ENCODE measurements around the gene FKBP1B. TPM values are rescaled to one million over a fixed set of nuclear protein-coding genes. Genes with fewer than 3 reads are reported as not detected.

The FKBP1B gene
- total RNA-seq, 4 donors from 2014 or later: 5.4 to 15.3 (median 9.0) TPM

GRCh38 chr2:24019729-24020128 is 29.8 kb upstream of the FKBP1B start:
- no peaks in the 10 kb centered on the region for H3K9me3 ChIP-seq
- TF ChIP-seq POLR2A (IDR thresholded peaks at IDR 0.05): no peak
- TF ChIP-seq CTCF (IDR thresholded peaks at IDR 0.05): no peak
- TF ChIP-seq EP300 (IDR thresholded peaks at IDR 0.05): no peak
- no peaks in the 10 kb centered on the region for H3K27me3 ChIP-seq
- H3K4me3 ChIP-seq: no peak overlapping the region
- no peaks in the 10 kb centered on the region for H3K4me1 ChIP-seq
- no peak overlapping the region for H3K27ac ChIP-seq
- no peak for DNase-seq (ENCODE audit: low spot score in 2 of 2)
- 83 to 87% methylated on average over 5 of the region's 5 CpGs for WGBS, 2 donors
- peaks cover 0 to 30% (median 0%) of the 10 kb centered on the region in 3 donors for H3K36me3 ChIP-seq

- no peak overlapping the region for H3K4me3 ChIP-seq
- no peaks in the 10 kb centered on the region for H3K4me1 ChIP-seq
- H3K36me3 ChIP-seq: peaks cover 0 to 36% (median 0%) of the 10 kb centered on the region in 3 donors
- H3K27me3 ChIP-seq: no peaks in the 10 kb centered on the region
- H3K27ac ChIP-seq: no peak overlapping the region
- no peak for DNase-seq (ENCODE audit: low spot score in 2 of 2)
- WGBS, 2 donors: 69 to 72% methylated on average over 4 of the region's 4 CpGs
- no peaks in the 10 kb centered on the region for H3K9me3 ChIP-seq
- TF ChIP-seq CTCF (IDR thresholded peaks at IDR 0.05) (no peak), POLR2A (IDR thresholded peaks at IDR 0.05) (no peak), EP300 (IDR thresholded peaks at IDR 0.05) (no peak)
These were observed 29.3 kb upstream of the FKBP1B start for GRCh38 chr2:24020244-24020643.

GRCh38 chr2:24021122-24021998 is 28.2 kb upstream of the FKBP1B start:
- H3K4me3 ChIP-seq: no peak overlapping the region
- no peaks in the 10 kb centered on the region for H3K4me1 ChIP-seq
- H3K36me3 ChIP-seq: peaks cover 0 to 47% (median 0%) of the 10 kb centered on the region in 3 donors
- 74 to 88% methylated on average over 14 to 19 of the region's 19 CpGs for WGBS, 2 donors
- H3K27me3 ChIP-seq: no peaks in the 10 kb centered on the region
- TF ChIP-seq EP300 (IDR thresholded peaks at IDR 0.05) (no peak), CTCF (IDR thresholded peaks at IDR 0.05) (no peak), POLR2A (IDR thresholded peaks at IDR 0.05) (no peak)
- no peaks in the 10 kb centered on the region for H3K9me3 ChIP-seq
- no peak for DNase-seq (ENCODE audit: low spot score in 2 of 2)
- no peak overlapping the region for H3K27ac ChIP-seq

GRCh38 chr2:24022324-24022974 is 27.1 kb upstream of the FKBP1B start:
- Histone ChIP-seq H3K4me1 (no peaks in the 10 kb centered on the region), H3K27me3 (no peaks in the 10 kb centered on the region), H3K4me3 (no peak overlapping the region), H3K27ac (no peak overlapping the region), H3K9me3 (no peaks in the 10 kb centered on the region), H3K36me3 (peaks cover 0 to 54% (median 0%) of the 10 kb centered on the region in 3 donors)
- WGBS, 2 donors: 88 to 90% methylated on average over 14 of the region's 14 CpGs
- TF ChIP-seq POLR2A (IDR thresholded peaks at IDR 0.05) (no peak), CTCF (IDR thresholded peaks at IDR 0.05) (no peak), EP300 (IDR thresholded peaks at IDR 0.05) (no peak)
- DNase-seq (ENCODE audit: low spot score in 2 of 2): no peak
